ENCODE measurements around the gene BMPR1A. TPM values are rescaled to one million over a fixed set of nuclear protein-coding genes. Genes with fewer than 3 reads are reported as not detected.

Gene BMPR1A
- total and polyA plus RNA-seq, 9 of the 15 experiments (the other 6 are each of a cell fraction or from before 2014, with no cell fraction given), result 1.6 to 17.5 (median 9.1) TPM

DNA sequence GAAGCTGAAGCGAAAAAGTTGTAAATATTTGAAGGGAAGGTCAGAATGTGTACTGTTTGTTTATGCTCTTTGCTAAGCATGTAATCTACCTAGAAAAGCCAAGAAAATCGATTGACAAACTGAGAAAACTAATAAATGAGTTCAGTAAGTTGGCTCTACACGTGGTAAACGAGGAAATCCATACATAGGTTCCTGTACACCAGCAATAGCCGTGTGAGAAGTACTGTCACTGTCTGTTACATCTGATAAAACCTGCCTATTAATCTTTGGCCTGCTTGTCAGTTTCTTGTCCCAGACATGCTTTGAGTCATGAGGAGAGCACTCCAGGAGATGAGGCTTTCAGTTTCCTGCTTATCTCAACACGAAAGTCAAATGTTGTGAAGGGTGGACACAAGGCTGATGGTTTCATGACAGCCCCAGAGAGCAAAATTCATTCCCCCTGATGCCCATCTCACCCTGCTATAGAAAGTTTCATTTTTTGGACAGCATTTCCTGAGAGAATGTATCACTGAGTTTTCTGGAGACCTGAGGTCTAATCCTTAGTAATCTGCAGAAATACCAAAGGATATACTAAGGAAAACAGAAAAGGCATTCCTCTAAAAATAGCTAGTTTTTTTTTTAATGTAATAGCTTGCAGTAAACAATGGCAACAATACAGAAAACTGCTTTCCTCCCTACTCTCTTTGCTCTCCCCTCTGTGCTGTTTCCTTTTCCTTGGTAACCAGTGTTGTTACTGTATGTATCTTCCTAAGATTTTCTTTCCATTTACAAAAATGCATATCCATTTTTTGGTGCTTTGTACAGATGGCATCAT lies 18.8 kb downstream of the BMPR1A start (continued):
- no peak for TF ChIP-seq KLF1 (tag; IDR thresholded peaks at IDR 0.05)
- TF ChIP-seq HDAC1 (IDR thresholded peaks at IDR 0.05), result peak in 1 of 2 experiments; percentile 83; a peak in 2 of 4 replicates
- TF ChIP-seq, protein P1, sequence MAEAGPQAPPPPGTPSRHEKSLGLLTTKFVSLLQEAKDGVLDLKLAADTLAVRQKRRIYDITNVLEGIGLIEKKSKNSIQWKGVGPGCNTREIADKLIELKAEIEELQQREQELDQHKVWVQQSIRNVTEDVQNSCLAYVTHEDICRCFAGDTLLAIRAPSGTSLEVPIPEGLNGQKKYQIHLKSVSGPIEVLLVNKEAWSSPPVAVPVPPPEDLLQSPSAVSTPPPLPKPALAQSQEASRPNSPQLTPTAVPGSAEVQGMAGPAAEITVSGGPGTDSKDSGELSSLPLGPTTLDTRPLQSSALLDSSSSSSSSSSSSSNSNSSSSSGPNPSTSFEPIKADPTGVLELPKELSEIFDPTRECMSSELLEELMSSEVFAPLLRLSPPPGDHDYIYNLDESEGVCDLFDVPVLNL (CRISPR knock-in tag; IDR thresholded peaks at IDR 0.05; ENCODE audit: low read depth), result no peak
- TF ChIP-seq HNRNPH1 (optimal IDR thresholded peaks at IDR 0.05; ENCODE audit: low read depth, low read length), result no peak
- no peak for TF ChIP-seq HDAC3 (IDR thresholded peaks at IDR 0.05; ENCODE audit: borderline replicate concordance, partially characterized antibody)
- no peak for TF ChIP-seq ZNF764 (CRISPR knock-in tag; IDR thresholded peaks at IDR 0.05; ENCODE audit: low read depth)
- TF ChIP-seq, protein P2, sequence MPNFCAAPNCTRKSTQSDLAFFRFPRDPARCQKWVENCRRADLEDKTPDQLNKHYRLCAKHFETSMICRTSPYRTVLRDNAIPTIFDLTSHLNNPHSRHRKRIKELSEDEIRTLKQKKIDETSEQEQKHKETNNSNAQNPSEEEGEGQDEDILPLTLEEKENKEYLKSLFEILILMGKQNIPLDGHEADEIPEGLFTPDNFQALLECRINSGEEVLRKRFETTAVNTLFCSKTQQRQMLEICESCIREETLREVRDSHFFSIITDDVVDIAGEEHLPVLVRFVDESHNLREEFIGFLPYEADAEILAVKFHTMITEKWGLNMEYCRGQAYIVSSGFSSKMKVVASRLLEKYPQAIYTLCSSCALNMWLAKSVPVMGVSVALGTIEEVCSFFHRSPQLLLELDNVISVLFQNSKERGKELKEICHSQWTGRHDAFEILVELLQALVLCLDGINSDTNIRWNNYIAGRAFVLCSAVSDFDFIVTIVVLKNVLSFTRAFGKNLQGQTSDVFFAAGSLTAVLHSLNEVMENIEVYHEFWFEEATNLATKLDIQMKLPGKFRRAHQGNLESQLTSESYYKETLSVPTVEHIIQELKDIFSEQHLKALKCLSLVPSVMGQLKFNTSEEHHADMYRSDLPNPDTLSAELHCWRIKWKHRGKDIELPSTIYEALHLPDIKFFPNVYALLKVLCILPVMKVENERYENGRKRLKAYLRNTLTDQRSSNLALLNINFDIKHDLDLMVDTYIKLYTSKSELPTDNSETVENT (CRISPR knock-in tag; IDR thresholded peaks at IDR 0.05), result no peak
- TF ChIP-seq FOXK2 (conservative IDR thresholded peaks at IDR 0.05 in 1 of 2, IDR thresholded peaks at IDR 0.05 in 1 of 2; ENCODE audit: low read depth in 2 of 2), result peak; percentile 81 to 82
- TF ChIP-seq TEAD4 (IDR thresholded peaks at IDR 0.05; ENCODE audit: low read length), result peak; percentile 82
- TF ChIP-seq TEAD4 (CRISPR knock-in tag; IDR thresholded peaks at IDR 0.05; ENCODE audit: borderline replicate concordance), result no peak
- TF ChIP-seq RBM17 (IDR thresholded peaks at IDR 0.05; ENCODE audit: borderline replicate concordance, low read depth, low read length), result no peak
- no peak for TF ChIP-seq ZBTB1 (CRISPR knock-in tag; IDR thresholded peaks at IDR 0.05; ENCODE audit: borderline replicate concordance, low read depth)
- no peak for TF ChIP-seq EZH2 (IDR thresholded peaks at IDR 0.05; ENCODE audit: borderline replicate concordance, low read depth, low read length)
- TF ChIP-seq NFIC (IDR thresholded peaks at IDR 0.05), result no peak

Measured in K562 (cell line).